ENCODE results near the gene TMEM240.

DNA sequence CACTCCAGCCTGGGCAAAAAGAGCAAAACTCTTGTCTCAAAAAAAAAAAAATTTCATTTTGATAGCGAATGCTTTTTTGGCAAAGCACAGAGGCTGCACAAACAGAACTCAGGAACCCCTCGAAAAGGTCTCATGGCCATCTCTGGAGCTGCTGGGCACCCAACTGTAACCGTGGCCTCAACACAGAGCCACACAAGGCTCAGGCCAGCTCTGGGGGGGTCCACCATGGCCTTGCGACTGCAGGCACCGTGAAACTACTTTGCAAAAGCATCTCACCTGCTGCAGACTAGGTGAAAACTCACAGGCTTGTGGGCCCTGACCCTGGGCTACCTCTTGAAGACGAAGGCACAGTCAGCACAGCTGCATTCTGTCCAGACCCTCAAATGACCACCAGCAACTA lies 16.1 kb upstream of the TMEM240 start:
- TF ChIP-seq, protein P1, sequence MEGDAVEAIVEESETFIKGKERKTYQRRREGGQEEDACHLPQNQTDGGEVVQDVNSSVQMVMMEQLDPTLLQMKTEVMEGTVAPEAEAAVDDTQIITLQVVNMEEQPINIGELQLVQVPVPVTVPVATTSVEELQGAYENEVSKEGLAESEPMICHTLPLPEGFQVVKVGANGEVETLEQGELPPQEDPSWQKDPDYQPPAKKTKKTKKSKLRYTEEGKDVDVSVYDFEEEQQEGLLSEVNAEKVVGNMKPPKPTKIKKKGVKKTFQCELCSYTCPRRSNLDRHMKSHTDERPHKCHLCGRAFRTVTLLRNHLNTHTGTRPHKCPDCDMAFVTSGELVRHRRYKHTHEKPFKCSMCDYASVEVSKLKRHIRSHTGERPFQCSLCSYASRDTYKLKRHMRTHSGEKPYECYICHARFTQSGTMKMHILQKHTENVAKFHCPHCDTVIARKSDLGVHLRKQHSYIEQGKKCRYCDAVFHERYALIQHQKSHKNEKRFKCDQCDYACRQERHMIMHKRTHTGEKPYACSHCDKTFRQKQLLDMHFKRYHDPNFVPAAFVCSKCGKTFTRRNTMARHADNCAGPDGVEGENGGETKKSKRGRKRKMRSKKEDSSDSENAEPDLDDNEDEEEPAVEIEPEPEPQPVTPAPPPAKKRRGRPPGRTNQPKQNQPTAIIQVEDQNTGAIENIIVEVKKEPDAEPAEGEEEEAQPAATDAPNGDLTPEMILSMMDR (IDR thresholded peaks at IDR 0.05): no peak
- TF ChIP-seq POLR2A (IDR thresholded peaks at IDR 0.05): no peak
